ENCODE results near the gene DIO2. TPM values are rescaled to one million over a fixed set of nuclear protein-coding genes. Genes with fewer than 3 reads are reported as not detected.
A peak's percentile ranks its signal among the peaks of the same experiment; 100 is the strongest.

The DIO2 gene
- polyA plus RNA-seq, 1 donor (not counting 4 experiments of a cell fraction or from before 2014, with no cell fraction given), result 0.22 TPM

- H3K27ac ChIP-seq (ENCODE audit: control insufficient read depth, insufficient read depth, low read length), result no peak overlapping the region
- dilution Hi-C loops (cut with MboI; ENCODE audit: extremely low pct_ligation_motif_present, low sequenced_read_pairs), result no loop called here
- DNase-seq (ENCODE audit: low read depth, low spot score) (no peak), FAIRE-seq (peak; percentile 5)
- no peaks in the 10 kb centered on the region for H3K4me1 ChIP-seq (ENCODE audit: control insufficient read depth, extremely low read depth, insufficient read depth, low read length)
- no peak overlapping the region for H3K9ac ChIP-seq (ENCODE audit: control insufficient read depth, extremely low read depth, insufficient read depth, low read length)
- H4K20me1 ChIP-seq (ENCODE audit: control insufficient read depth, extremely low read depth, insufficient read depth, low read length), result no peaks in the 10 kb centered on the region
- no peak overlapping the region for H2AFZ ChIP-seq (ENCODE audit: control insufficient read depth, low read length)
- no peak overlapping the region for H3K4me2 ChIP-seq (ENCODE audit: control insufficient read depth, extremely low read depth, insufficient read depth, low read depth, low read length)
- H3K27me3 ChIP-seq (ENCODE audit: control insufficient read depth, extremely low read depth, insufficient read depth, low read length), result peaks cover 3% of the 10 kb centered on the region
- TF ChIP-seq EZH2 (IDR thresholded peaks at IDR 0.05; ENCODE audit: low read length) (no peak), CTCF (optimal IDR thresholded peaks at IDR 0.05 in 1 of 3, IDR thresholded peaks at IDR 0.05 in 1 of 3, conservative IDR thresholded peaks at IDR 0.05 in 1 of 3; ENCODE audit: extremely low read depth in 1 of 3, insufficient read depth in 2 of 3, low read length in 3 of 3) (no peak)
- no peaks in the 10 kb centered on the region for H3K9me3 ChIP-seq (ENCODE audit: control insufficient read depth, low read depth, low read length)
- H3K9me1 ChIP-seq (ENCODE audit: control insufficient read depth, extremely low read depth, insufficient read depth, low read length), result no peaks in the 10 kb centered on the region
- H3K36me3 ChIP-seq (ENCODE audit: control insufficient read depth in 2 of 2, extremely low read depth in 1 of 2, insufficient read depth in 2 of 2, low read length in 2 of 2), result no peaks in the 10 kb centered on the region
- H3K79me2 ChIP-seq (ENCODE audit: control insufficient read depth, insufficient read depth, low read length), result no peaks in the 10 kb centered on the region
- H3K4me3 ChIP-seq (ENCODE audit: control insufficient read depth in 2 of 3, extremely low read depth in 1 of 3, insufficient read depth in 2 of 3, low read depth in 1 of 3, low read length in 3 of 3), result no peak overlapping the region
Measured at GRCh38 chr14:80208461-80208860, 2.8 kb downstream of the DIO2 start.

DNA sequence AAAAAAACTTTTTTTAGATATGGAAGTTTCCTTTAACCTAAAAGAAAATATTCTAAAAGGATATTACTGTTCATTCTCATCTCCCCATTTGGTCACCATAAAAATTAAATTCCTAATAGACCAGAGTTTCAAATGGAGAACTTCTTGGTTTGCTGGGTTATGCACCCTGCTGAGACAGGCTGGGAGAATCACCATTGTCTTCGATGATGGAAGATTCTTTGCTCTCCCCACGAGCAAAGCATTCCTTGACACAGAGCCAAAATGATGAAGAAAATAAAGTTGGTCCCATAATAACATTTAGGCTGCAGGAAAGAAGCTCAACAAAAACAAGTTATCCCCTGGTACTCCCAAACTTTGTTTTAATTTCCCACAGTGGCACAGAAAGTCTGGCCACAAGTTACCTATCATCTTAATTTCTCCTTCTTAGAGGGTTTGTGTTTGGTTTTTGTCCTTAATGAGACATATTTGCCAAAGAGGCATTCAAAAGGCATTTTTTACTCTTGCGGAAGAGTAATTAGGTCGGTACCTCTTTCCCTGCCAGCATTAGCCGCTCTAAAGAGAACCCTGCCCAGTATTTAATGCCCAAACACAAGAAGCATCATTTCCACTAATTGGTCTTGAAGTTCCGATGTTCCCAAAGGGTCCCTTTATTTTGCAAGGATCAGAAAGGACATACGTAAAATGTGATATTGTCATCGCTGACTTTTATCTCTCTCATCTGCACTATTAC lies 4.8 kb downstream of the DIO2 start:
- Histone ChIP-seq H3K9me1 (ENCODE audit: control insufficient read depth, extremely low read depth, insufficient read depth, low read length) (no peaks in the 10 kb centered on the region), H3K4me3 (ENCODE audit: control insufficient read depth in 2 of 3, extremely low read depth in 1 of 3, insufficient read depth in 2 of 3, low read depth in 1 of 3, low read length in 3 of 3) (no peak overlapping the region), H3K27ac (ENCODE audit: control insufficient read depth, insufficient read depth, low read length) (no peak overlapping the region), H3K9ac (ENCODE audit: control insufficient read depth, extremely low read depth, insufficient read depth, low read length) (no peak overlapping the region), H3K4me1 (ENCODE audit: control insufficient read depth, extremely low read depth, insufficient read depth, low read length) (no peaks in the 10 kb centered on the region), H3K9me3 (ENCODE audit: control insufficient read depth, low read depth, low read length) (no peaks in the 10 kb centered on the region), H4K20me1 (ENCODE audit: control insufficient read depth, extremely low read depth, insufficient read depth, low read length) (no peaks in the 10 kb centered on the region), H3K79me2 (ENCODE audit: control insufficient read depth, insufficient read depth, low read length) (no peaks in the 10 kb centered on the region), H3K4me2 (ENCODE audit: control insufficient read depth, extremely low read depth, insufficient read depth, low read depth, low read length) (no peak overlapping the region), H2AFZ (ENCODE audit: control insufficient read depth, low read length) (no peak overlapping the region), H3K36me3 (ENCODE audit: control insufficient read depth in 2 of 2, extremely low read depth in 1 of 2, insufficient read depth in 2 of 2, low read length in 2 of 2) (no peaks in the 10 kb centered on the region), H3K27me3 (ENCODE audit: control insufficient read depth, extremely low read depth, insufficient read depth, low read length) (peaks cover 3% of the 10 kb centered on the region)
- dilution Hi-C loops (cut with MboI; ENCODE audit: extremely low pct_ligation_motif_present, low sequenced_read_pairs), result no loop called here
- FAIRE-seq (no peak), DNase-seq (ENCODE audit: low read depth, low spot score) (no peak)
- TF ChIP-seq EZH2 (IDR thresholded peaks at IDR 0.05; ENCODE audit: low read length) (no peak), CTCF (optimal IDR thresholded peaks at IDR 0.05 in 1 of 3, IDR thresholded peaks at IDR 0.05 in 1 of 3, conservative IDR thresholded peaks at IDR 0.05 in 1 of 3; ENCODE audit: extremely low read depth in 1 of 3, insufficient read depth in 2 of 3, low read length in 3 of 3) (no peak)

All from keratinocyte (primary cell).